Right atrium auricular region (tissue), 2 donors: ENCODE results near the gene RPL34. TPM values are rescaled to one million over a fixed set of nuclear protein-coding genes. Genes with fewer than 3 reads are reported as not detected.

Experiments used
- DNase-seq: peaks from one replicate; pipeline ENCODE4 v3.0.0-alpha.2; 2019; ENCODE audit warnings: low spot score
- H3K27ac ChIP-seq, 2 donors: fragments of 200-600 bp; sonication (generic); 1 replicate in 1 of 2; 2 replicates in 1 of 2; pipeline ENCODE4 v1.5.1; 2016 to 2019
- H3K27me3 ChIP-seq, 2 donors: fragments of 200-600 bp; sonication (generic); one replicate each; pipeline versions ENCODE4 v1.5.1 to v1.6.0; 2017 to 2019
- H3K36me3 ChIP-seq: fragments of 200-600 bp; sonication (generic); one replicate; pipeline ENCODE4 v1.5.1; 2016
- H3K4me1 ChIP-seq, 2 donors: fragments of 200-600 bp; sonication (generic); one replicate each; pipeline versions ENCODE4 v1.5.1 to v1.6.0; 2017 to 2019
- H3K4me3 ChIP-seq, 2 donors: fragments of 200-600 bp; sonication (generic); 1 replicate in 1 of 2; 2 replicates in 1 of 2; pipeline ENCODE4 v1.5.1; 2017 to 2019; ENCODE audit warnings: mild to moderate bottlenecking in 1 of 2, moderate library complexity in 1 of 2
- H3K9me3 ChIP-seq, 2 donors: fragments of 200-600 bp; sonication (generic); one replicate each; pipeline ENCODE4 v1.5.1; 2019
- total RNA-seq, 2 donors: library from RNA; depleted of rRNA; stranded (reverse); fragments of >200 nt; gene quantifications; one replicate each; pipeline ENCODE4 v1.1.0, GENCODE V29; 2016
- TF ChIP-seq, protein P1 (sequence below), 2 donors: fragments of 200-600 bp; sonication (generic); IDR thresholded peaks; one replicate each; pipeline ENCODE4 v1.5.1; 2019; ENCODE audit warnings: antibody characterized with exemption in 2 of 2

Gene RPL34
- total RNA-seq, 2 donors from 2014 or later = 435 to 652 TPM

GRCh38 chr4:108674356-108674977 lies 54.1 kb downstream of the RPL34 start:
- Histone ChIP-seq H3K4me3 (no peak overlapping the region), H3K4me1 (no peaks in the 10 kb centered on the region), H3K27ac (no peak overlapping the region), H3K27me3 (no peaks in the 10 kb centered on the region), H3K36me3 (no peaks in the 10 kb centered on the region), H3K9me3 (no peaks in the 10 kb centered on the region)
- TF ChIP-seq, protein P1, sequence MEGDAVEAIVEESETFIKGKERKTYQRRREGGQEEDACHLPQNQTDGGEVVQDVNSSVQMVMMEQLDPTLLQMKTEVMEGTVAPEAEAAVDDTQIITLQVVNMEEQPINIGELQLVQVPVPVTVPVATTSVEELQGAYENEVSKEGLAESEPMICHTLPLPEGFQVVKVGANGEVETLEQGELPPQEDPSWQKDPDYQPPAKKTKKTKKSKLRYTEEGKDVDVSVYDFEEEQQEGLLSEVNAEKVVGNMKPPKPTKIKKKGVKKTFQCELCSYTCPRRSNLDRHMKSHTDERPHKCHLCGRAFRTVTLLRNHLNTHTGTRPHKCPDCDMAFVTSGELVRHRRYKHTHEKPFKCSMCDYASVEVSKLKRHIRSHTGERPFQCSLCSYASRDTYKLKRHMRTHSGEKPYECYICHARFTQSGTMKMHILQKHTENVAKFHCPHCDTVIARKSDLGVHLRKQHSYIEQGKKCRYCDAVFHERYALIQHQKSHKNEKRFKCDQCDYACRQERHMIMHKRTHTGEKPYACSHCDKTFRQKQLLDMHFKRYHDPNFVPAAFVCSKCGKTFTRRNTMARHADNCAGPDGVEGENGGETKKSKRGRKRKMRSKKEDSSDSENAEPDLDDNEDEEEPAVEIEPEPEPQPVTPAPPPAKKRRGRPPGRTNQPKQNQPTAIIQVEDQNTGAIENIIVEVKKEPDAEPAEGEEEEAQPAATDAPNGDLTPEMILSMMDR (IDR thresholded peaks at IDR 0.05) = no peak
- DNase-seq = no peak

Other genes starting within 250 kb of the RPL34 start
- 10 to 100 TPM; 29.8 to 43.3 TPM for gene OSTC, start 30.0 kb downstream of the RPL34 start, total RNA-seq
- 1 to 10 TPM in 1 of 2 donors, under 1 TPM in 1; 0.75 to 5.7 TPM for gene ETNPPL, start 142.5 kb downstream of the RPL34 start, total RNA-seq